HepG2 (cell line): Measurements from ENCODE around the gene SNIP1. TPM values are rescaled to one million over a fixed set of nuclear protein-coding genes. Genes with fewer than 3 reads are reported as not detected.

Source experiments
- CBX5 ChIP-seq: sonication (generic); formaldehyde crosslinking; IDR thresholded peaks from 2 replicates; pipeline ENCODE4 v1.4.0; 2020; ENCODE audit warnings: missing genetic modification reagents, borderline replicate concordance
- CEBPB ChIP-seq: IDR thresholded peaks from 2 replicates; pipeline ENCODE4 v1.6.1; 2011; ENCODE audit warnings: low read depth, low read length, improper control_type of control experiment, borderline replicate concordance
- CREB1 ChIP-seq, 2 experiments: fragments of 450-650 bp in 1 of 2; IDR thresholded peaks; 2 replicates each; pipeline ENCODE4 v1.6.1; 2016 to 2017; ENCODE audit warnings: control low read depth in 1 of 2, mild to moderate bottlenecking in 1 of 2, missing compliant biosample characterization in 1 of 2, missing genetic modification characterization in 1 of 2
- DBP ChIP-seq: sonication (generic); formaldehyde crosslinking; IDR thresholded peaks from 2 replicates; pipeline ENCODE4 v1.4.0; 2020; ENCODE audit warnings: missing genetic modification reagents; ENCODE audit errors: not compliant biosample characterization
- HMGXB3 ChIP-seq: sonication (generic); formaldehyde crosslinking; IDR thresholded peaks from 2 replicates; pipeline ENCODE4 v1.4.0; 2020; ENCODE audit warnings: missing genetic modification reagents, borderline replicate concordance
- KLF15 ChIP-seq: sonication (generic); formaldehyde crosslinking; IDR thresholded peaks from 2 replicates; pipeline ENCODE4 v1.8.1; 2023; ENCODE audit warnings: borderline replicate concordance, mild to moderate bottlenecking, inconsistent platforms, missing genetic modification reagents, mixed read lengths
- NR1H2 ChIP-seq: sonication (generic); formaldehyde crosslinking; IDR thresholded peaks from 2 replicates; pipeline ENCODE4 v1.8.1; 2022; ENCODE audit warnings: low read depth, missing genetic modification reagents, borderline replicate concordance
- PHF21A ChIP-seq: sonication (generic); formaldehyde crosslinking; IDR thresholded peaks from 2 replicates; pipeline ENCODE4 v1.5.0; 2020; ENCODE audit warnings: mild to moderate bottlenecking, missing genetic modification reagents
- POLR2A ChIP-seq, 2 experiments: IDR thresholded peaks; 2 replicates each; pipeline ENCODE4 v1.6.1; 2011; ENCODE audit warnings: low read depth in 2 of 2, low read length in 2 of 2, mild to moderate bottlenecking in 1 of 2, moderate library complexity in 1 of 2; ENCODE audit not compliant: insufficient read depth in 1 of 2
- RFX5 ChIP-seq: IDR thresholded peaks from 2 replicates; pipeline ENCODE4 v1.6.1; 2011; ENCODE audit warnings: low read depth, low read length, improper control_type of control experiment
- SP4 ChIP-seq: sonication (generic); formaldehyde crosslinking; IDR thresholded peaks from 2 replicates; pipeline ENCODE4 v1.8.1; 2023; ENCODE audit warnings: mild to moderate bottlenecking, missing genetic modification reagents
- SRSF1 ChIP-seq: fragments of 200-400 bp; formaldehyde crosslinking; optimal IDR thresholded peaks from 2 replicates; pipeline ENCODE3; 2017; ENCODE audit warnings: mild to moderate bottlenecking, low read depth, low read length, moderate library complexity
- STAT6 ChIP-seq: sonication (generic); formaldehyde crosslinking; IDR thresholded peaks from 2 replicates; pipeline ENCODE4 v1.4.0; 2020; ENCODE audit warnings: missing genetic modification reagents, mild to moderate bottlenecking, borderline replicate concordance
- ZFP36 ChIP-seq: fragments of 150-350 bp; IDR thresholded peaks from 2 replicates; pipeline ENCODE4 v1.6.1; 2018; ENCODE audit warnings: borderline replicate concordance, low read length, low read depth; ENCODE audit not compliant: partially characterized antibody
- ZFP91 ChIP-seq: sonication (generic); formaldehyde crosslinking; IDR thresholded peaks from 2 replicates; pipeline ENCODE4 v1.9.0; 2022; ENCODE audit warnings: missing genetic modification reagents, mild to moderate bottlenecking, borderline replicate concordance
- ZNF326 ChIP-seq: sonication (generic); formaldehyde crosslinking; IDR thresholded peaks from 2 replicates; pipeline ENCODE4 v1.4.0; 2020; ENCODE audit warnings: missing genetic modification reagents, borderline replicate concordance
- ZNF350 ChIP-seq: sonication (generic); formaldehyde crosslinking; IDR thresholded peaks from 2 replicates; pipeline ENCODE4 v1.4.0; 2020; ENCODE audit warnings: mild to moderate bottlenecking, low read depth, missing genetic modification reagents, borderline replicate concordance
- ZNF777 ChIP-seq: sonication (generic); formaldehyde crosslinking; IDR thresholded peaks from 2 replicates; pipeline ENCODE4 v1.4.0; 2020; ENCODE audit warnings: missing genetic modification reagents
- polyA plus RNA-seq, 8 experiments: library from polyadenylated mRNA; depleted of rRNA in 3 of 8; stranded (reverse) in 7 of 8; unstranded in 1 of 8; fragments of >200 nt; fragmentation: Illumina TruSeq in 4 of 8; extraction: Trizol in 4 of 8; gene quantifications; 2 replicates each; pipeline versions ENCODE4 v1.2.1 to v1.2.3, GENCODE V29; 2011 to 2016; ENCODE audit warnings: low read depth in 4 of 8, missing spikeins in 1 of 8, mixed read lengths in 1 of 8; ENCODE audit not compliant: insufficient read depth in 1 of 8
- total RNA-seq, 5 experiments: library from RNA; depleted of rRNA; stranded (reverse); fragments of >200 nt; fragmentation: Illumina TruSeq; extraction: Trizol; gene quantifications; 2 replicates each; pipeline ENCODE4 v1.2.3, GENCODE V29; 2016; ENCODE audit warnings: low read depth in 1 of 5

SNIP1 gene
- total and polyA plus RNA-seq, 2 of the 13 experiments (the other 11 are each of a cell fraction or from before 2014, with no cell fraction given) = 5.5 to 11.2 TPM

GRCh38 chr1:37595440-37596181, 41.5 kb upstream of the SNIP1 start, which contains the start of gene GNL2 (continued):
- TF ChIP-seq DBP (CRISPR knock-in tag) = no peak
- no peak for TF ChIP-seq SRSF1
- TF ChIP-seq ZNF350 = peak; percentile 81; the same call in 1 of the 2 replicates
- no peak for TF ChIP-seq ZNF777 (CRISPR knock-in tag)
- TF ChIP-seq PHF21A (CRISPR knock-in tag) = peak; percentile 36; the same call in 1 of the 2 replicates
- 0 out of 2 replicates have a peak, but pooled peaks have one; percentile 25 for TF ChIP-seq RFX5
- no peak; the same call in 1 of the 2 replicates for TF ChIP-seq HMGXB3 (CRISPR knock-in tag)
- TF ChIP-seq SP4 (CRISPR knock-in tag) = peak; percentile 80
- TF ChIP-seq KLF15 (CRISPR knock-in tag) = no peak; the same call in 1 of the 2 replicates
- TF ChIP-seq ZFP91 = peak; percentile 83; the same call in 1 of the 2 replicates
- TF ChIP-seq CEBPB = no peak
- no peak for TF ChIP-seq ZNF326 (CRISPR knock-in tag)
- peak; percentile 96 for TF ChIP-seq CREB1 (IDR thresholded peaks at IDR 0.05)
- TF ChIP-seq CREB1 (CRISPR knock-in tag; IDR thresholded peaks at IDR 0.05) = peak; percentile 98
- TF ChIP-seq STAT6 = no peak
- TF ChIP-seq POLR2A (IDR thresholded peaks at IDR 0.05; ENCODE audit: insufficient read depth in 1 of 2, low read depth in 2 of 2, low read length in 2 of 2) = peak; percentile 94 to 96
- TF ChIP-seq ZFP36 = no peak
- no peak for TF ChIP-seq NR1H2 (CRISPR knock-in tag)
- peak; percentile 31; the same call in 1 of the 2 replicates for TF ChIP-seq CBX5 (CRISPR knock-in tag)
